ENCODE results near the gene PDXK. TPM values are rescaled to one million over a fixed set of nuclear protein-coding genes. Genes with fewer than 3 reads are reported as not detected.

The PDXK gene
- total and polyA plus RNA-seq, 2 of the 8 experiments (the other 6 are each of a cell fraction or from before 2014, with no cell fraction given): 78.0 to 112 TPM

DNA sequence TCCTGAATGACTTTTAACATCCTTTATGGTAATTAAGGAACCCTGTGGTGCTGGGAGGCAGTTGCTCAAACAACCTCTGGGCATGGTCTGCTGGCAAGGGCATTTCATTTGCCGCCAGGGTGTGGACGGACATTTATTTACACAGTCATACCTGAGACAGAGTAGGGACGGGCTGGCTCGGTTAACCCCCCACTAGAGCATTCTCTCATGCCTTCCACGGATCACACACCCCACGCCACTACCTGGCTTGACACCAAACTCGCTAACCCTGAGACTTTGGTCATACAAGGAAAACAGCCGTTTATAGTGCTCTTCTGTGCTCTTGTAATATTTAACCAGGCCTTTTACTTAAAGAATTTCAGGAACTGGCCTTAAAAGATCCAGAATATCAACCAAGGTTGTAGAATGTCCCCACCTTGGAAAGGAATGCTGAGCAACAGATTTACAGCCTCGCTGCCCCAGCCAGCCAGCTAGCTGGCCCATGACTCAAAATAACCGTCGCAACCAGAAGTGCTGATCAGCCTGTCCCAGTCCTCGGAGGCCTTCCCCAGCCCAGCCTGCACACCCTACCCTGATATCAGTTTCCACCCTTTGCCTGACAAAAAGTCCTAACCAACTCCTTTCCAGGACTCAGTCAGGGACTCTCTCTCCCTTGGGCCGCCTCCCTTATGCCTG is 6.5 kb upstream of the PDXK start (continued):
- TF ChIP-seq CEBPB (IDR thresholded peaks at IDR 0.05; ENCODE audit: low read depth, low read length): no peak
- no peak for TF ChIP-seq KDM4A (IDR thresholded peaks at IDR 0.05; ENCODE audit: low read depth, low read length, severe bottlenecking)
- no peak for TF ChIP-seq TEAD4 (IDR thresholded peaks at IDR 0.05; ENCODE audit: low read depth, low read length)
- TF ChIP-seq, protein P1, sequence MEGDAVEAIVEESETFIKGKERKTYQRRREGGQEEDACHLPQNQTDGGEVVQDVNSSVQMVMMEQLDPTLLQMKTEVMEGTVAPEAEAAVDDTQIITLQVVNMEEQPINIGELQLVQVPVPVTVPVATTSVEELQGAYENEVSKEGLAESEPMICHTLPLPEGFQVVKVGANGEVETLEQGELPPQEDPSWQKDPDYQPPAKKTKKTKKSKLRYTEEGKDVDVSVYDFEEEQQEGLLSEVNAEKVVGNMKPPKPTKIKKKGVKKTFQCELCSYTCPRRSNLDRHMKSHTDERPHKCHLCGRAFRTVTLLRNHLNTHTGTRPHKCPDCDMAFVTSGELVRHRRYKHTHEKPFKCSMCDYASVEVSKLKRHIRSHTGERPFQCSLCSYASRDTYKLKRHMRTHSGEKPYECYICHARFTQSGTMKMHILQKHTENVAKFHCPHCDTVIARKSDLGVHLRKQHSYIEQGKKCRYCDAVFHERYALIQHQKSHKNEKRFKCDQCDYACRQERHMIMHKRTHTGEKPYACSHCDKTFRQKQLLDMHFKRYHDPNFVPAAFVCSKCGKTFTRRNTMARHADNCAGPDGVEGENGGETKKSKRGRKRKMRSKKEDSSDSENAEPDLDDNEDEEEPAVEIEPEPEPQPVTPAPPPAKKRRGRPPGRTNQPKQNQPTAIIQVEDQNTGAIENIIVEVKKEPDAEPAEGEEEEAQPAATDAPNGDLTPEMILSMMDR (IDR thresholded peaks at IDR 0.05; ENCODE audit: control extremely low read depth in 1 of 3, insufficient read depth in 1 of 3, low read depth in 1 of 3, low read length in 3 of 3): no peak
- TF ChIP-seq, protein P2, sequence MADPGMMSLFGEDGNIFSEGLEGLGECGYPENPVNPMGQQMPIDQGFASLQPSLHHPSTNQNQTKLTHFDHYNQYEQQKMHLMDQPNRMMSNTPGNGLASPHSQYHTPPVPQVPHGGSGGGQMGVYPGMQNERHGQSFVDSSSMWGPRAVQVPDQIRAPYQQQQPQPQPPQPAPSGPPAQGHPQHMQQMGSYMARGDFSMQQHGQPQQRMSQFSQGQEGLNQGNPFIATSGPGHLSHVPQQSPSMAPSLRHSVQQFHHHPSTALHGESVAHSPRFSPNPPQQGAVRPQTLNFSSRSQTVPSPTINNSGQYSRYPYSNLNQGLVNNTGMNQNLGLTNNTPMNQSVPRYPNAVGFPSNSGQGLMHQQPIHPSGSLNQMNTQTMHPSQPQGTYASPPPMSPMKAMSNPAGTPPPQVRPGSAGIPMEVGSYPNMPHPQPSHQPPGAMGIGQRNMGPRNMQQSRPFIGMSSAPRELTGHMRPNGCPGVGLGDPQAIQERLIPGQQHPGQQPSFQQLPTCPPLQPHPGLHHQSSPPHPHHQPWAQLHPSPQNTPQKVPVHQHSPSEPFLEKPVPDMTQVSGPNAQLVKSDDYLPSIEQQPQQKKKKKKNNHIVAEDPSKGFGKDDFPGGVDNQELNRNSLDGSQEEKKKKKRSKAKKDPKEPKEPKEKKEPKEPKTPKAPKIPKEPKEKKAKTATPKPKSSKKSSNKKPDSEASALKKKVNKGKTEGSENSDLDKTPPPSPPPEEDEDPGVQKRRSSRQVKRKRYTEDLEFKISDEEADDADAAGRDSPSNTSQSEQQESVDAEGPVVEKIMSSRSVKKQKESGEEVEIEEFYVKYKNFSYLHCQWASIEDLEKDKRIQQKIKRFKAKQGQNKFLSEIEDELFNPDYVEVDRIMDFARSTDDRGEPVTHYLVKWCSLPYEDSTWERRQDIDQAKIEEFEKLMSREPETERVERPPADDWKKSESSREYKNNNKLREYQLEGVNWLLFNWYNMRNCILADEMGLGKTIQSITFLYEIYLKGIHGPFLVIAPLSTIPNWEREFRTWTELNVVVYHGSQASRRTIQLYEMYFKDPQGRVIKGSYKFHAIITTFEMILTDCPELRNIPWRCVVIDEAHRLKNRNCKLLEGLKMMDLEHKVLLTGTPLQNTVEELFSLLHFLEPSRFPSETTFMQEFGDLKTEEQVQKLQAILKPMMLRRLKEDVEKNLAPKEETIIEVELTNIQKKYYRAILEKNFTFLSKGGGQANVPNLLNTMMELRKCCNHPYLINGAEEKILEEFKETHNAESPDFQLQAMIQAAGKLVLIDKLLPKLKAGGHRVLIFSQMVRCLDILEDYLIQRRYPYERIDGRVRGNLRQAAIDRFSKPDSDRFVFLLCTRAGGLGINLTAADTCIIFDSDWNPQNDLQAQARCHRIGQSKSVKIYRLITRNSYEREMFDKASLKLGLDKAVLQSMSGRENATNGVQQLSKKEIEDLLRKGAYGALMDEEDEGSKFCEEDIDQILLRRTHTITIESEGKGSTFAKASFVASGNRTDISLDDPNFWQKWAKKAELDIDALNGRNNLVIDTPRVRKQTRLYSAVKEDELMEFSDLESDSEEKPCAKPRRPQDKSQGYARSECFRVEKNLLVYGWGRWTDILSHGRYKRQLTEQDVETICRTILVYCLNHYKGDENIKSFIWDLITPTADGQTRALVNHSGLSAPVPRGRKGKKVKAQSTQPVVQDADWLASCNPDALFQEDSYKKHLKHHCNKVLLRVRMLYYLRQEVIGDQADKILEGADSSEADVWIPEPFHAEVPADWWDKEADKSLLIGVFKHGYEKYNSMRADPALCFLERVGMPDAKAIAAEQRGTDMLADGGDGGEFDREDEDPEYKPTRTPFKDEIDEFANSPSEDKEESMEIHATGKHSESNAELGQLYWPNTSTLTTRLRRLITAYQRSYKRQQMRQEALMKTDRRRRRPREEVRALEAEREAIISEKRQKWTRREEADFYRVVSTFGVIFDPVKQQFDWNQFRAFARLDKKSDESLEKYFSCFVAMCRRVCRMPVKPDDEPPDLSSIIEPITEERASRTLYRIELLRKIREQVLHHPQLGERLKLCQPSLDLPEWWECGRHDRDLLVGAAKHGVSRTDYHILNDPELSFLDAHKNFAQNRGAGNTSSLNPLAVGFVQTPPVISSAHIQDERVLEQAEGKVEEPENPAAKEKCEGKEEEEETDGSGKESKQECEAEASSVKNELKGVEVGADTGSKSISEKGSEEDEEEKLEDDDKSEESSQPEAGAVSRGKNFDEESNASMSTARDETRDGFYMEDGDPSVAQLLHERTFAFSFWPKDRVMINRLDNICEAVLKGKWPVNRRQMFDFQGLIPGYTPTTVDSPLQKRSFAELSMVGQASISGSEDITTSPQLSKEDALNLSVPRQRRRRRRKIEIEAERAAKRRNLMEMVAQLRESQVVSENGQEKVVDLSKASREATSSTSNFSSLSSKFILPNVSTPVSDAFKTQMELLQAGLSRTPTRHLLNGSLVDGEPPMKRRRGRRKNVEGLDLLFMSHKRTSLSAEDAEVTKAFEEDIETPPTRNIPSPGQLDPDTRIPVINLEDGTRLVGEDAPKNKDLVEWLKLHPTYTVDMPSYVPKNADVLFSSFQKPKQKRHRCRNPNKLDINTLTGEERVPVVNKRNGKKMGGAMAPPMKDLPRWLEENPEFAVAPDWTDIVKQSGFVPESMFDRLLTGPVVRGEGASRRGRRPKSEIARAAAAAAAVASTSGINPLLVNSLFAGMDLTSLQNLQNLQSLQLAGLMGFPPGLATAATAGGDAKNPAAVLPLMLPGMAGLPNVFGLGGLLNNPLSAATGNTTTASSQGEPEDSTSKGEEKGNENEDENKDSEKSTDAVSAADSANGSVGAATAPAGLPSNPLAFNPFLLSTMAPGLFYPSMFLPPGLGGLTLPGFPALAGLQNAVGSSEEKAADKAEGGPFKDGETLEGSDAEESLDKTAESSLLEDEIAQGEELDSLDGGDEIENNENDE (IDR thresholded peaks at IDR 0.05; ENCODE audit: insufficient replicate concordance, low read length): no peak
- no peak for TF ChIP-seq CBX8 (IDR thresholded peaks at IDR 0.05; ENCODE audit: borderline replicate concordance, low read depth, low read length)

Measured in H1 (cell line).